Activated CD8-positive, alpha-beta T cell treated with anti-CD3 and anti-CD28 coated beads for 36 hours (primary cell): ENCODE measurements around the gene S100A14. TPM values are rescaled to one million over a fixed set of nuclear protein-coding genes. Genes with fewer than 3 reads are reported as not detected.

ENCODE experiments used
- ATAC-seq: fragments of 200-7000 bp; cut with Tn5 transposase; one replicate; pipeline ENCODE4 v1.10.0; 2021; ENCODE audit warnings: mild to moderate bottlenecking, moderate library complexity
- CTCF ChIA-PET: fragments of 350-600 bp; sonication (Branson Sonifier 250); formaldehyde crosslinking; loops from one replicate; lab custom pipeline; 2021; ENCODE audit warnings: antibody characterized with exemption; lab: Charles Lee
- POLR2A ChIA-PET: fragments of 350-600 bp; sonication (Branson Sonifier 250); formaldehyde crosslinking; loops from one replicate; lab custom pipeline; 2021; ENCODE audit warnings: antibody characterized with exemption; lab: Charles Lee
- DNase-seq: peaks from one replicate; pipeline ENCODE4 v3.0.0-alpha.2; 2020
- H3K27ac Mint-ChIP-seq: one replicate; pipeline ENCODE4 v1.8.0; 2021; ENCODE audit warnings: mild to moderate bottlenecking, mixed read lengths
- H3K27me3 Mint-ChIP-seq: one replicate; pipeline ENCODE4 v1.8.0; 2021; ENCODE audit warnings: mixed read lengths
- H3K36me3 Mint-ChIP-seq: one replicate; pipeline ENCODE4 v1.8.0; 2021; ENCODE audit warnings: low read depth, mixed read lengths
- H3K4me1 Mint-ChIP-seq: one replicate; pipeline ENCODE4 v1.8.0; 2021; ENCODE audit warnings: low read depth, mixed read lengths
- H3K4me3 Mint-ChIP-seq: one replicate; pipeline ENCODE4 v1.8.0; 2021; ENCODE audit warnings: mild to moderate bottlenecking, moderate library complexity, mixed read lengths
- H3K9me3 Mint-ChIP-seq: one replicate; pipeline ENCODE4 v1.8.0; 2021; ENCODE audit warnings: mixed read lengths
- intact Hi-C: fragments of 100-400 bp; cut with micrococcal nuclease; formaldehyde crosslinking; loops from one replicate; pipeline ENCODE4 v1.10.0; 2022
- total RNA-seq, 2 experiments: library from RNA; stranded (reverse); gene quantifications; one replicate each; pipeline ENCODE4 v1.2.3, GENCODE V29; 2021
- TF ChIP-seq, protein P1 (sequence below): fragments of 200-600 bp; IDR thresholded peaks from one replicate; pipeline ENCODE4 v1.8.0; 2022; ENCODE audit warnings: antibody characterized with exemption, mild to moderate bottlenecking

The S100A14 gene
- total RNA-seq, 2 experiments from 2014 or later: not detected

DNA sequence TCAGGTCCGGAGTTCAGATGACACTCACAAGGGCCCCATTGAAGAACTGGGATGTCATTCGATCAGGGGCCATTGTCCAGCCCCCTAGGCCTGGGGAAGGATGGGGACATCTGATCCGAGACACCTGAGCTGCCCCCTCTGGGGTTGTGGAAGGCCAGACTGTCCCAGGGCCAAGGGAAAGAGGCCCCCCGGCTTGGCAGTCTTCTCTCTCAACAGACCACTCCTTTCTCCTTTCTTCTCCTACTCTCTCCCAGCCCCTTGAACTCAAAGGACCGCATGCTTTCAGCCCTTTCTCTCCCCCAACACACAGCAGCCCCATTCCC lies 13.2 kb upstream of the S100A14 start:
- Mint-ChIP-seq H3K27me3 (peaks cover 9% of the 10 kb centered on the region), H3K4me1 (peaks cover 25% of the 10 kb centered on the region), H3K9me3 (peaks cover 4% of the 10 kb centered on the region), H3K27ac (no peak overlapping the region), H3K36me3 (peaks cover 6% of the 10 kb centered on the region), H3K4me3 (no peak overlapping the region)
- DNase-seq (no peak), ATAC-seq (no peak)
- TF ChIP-seq, protein P1, sequence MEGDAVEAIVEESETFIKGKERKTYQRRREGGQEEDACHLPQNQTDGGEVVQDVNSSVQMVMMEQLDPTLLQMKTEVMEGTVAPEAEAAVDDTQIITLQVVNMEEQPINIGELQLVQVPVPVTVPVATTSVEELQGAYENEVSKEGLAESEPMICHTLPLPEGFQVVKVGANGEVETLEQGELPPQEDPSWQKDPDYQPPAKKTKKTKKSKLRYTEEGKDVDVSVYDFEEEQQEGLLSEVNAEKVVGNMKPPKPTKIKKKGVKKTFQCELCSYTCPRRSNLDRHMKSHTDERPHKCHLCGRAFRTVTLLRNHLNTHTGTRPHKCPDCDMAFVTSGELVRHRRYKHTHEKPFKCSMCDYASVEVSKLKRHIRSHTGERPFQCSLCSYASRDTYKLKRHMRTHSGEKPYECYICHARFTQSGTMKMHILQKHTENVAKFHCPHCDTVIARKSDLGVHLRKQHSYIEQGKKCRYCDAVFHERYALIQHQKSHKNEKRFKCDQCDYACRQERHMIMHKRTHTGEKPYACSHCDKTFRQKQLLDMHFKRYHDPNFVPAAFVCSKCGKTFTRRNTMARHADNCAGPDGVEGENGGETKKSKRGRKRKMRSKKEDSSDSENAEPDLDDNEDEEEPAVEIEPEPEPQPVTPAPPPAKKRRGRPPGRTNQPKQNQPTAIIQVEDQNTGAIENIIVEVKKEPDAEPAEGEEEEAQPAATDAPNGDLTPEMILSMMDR: no peak
- intact Hi-C loops: no loop called here
- ChIA-PET POLR2A (interaction anchor here (0.7 to 1.1 kb wide), 3 partner anchors 15 to 84 kb away, joined by 3 read pairs; partner anchors contain the start of gene S100A4), CTCF (interaction anchor here (0.9 to 6.4 kb wide), 4 partner anchors 12 to 159 kb away, joined by 3 to 60 read pairs (median 11); partner anchors contain the start of gene S100A14)

DNA sequence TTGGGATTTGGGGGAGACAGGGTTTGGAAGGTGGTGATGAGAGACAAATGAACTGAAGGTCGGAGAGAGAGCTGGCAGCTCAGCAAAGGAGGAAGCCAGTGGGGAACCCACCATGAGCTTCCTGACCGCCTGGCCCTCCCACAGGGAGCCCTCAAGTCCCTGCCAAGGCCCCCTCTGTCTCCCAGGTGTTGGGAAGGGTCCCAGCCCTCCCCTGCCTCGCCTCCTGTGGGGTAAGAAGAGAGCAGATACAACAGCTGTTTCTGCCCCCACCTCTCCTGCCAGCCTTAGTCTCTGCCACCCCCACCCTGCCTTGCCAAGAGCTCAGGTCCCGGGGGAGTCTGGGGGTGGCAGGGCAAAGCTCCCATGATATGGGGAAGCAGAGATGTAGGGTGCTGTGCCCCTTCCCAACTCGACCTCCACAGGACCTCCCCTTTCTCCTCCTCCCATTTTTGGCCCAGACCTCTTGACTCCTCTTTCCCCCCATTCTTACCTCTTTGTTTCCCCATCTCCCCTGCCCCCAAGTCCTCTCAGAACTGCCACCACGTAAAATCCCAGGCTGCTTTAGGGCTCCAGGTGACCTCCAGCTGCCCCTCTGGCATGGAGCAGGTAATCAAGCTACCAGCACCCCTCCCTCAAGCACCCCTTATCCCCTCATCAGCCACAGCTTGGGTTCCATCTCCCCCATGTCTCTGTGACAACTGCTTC lies 12.7 kb upstream of the S100A14 start:
- Mint-ChIP-seq H3K36me3 (peaks cover 4% of the 10 kb centered on the region), H3K4me3 (no peak overlapping the region), H3K27me3 (peaks cover 9% of the 10 kb centered on the region), H3K27ac (no peak overlapping the region), H3K9me3 (peaks cover 4% of the 10 kb centered on the region), H3K4me1 (peaks cover 25% of the 10 kb centered on the region)
- ATAC-seq (no peak), DNase-seq (no peak)
- intact Hi-C loops: no loop called here
- TF ChIP-seq, protein P1: no peak
- ChIA-PET CTCF (interaction anchor here (0.9 to 6.4 kb wide), 6 partner anchors 12 to 158 kb away, joined by 3 to 60 read pairs (median 8); partner anchors contain the start of gene S100A14), POLR2A (interaction anchor here (0.7 to 1.1 kb wide), 2 partner anchors 15 to 32 kb away, joined by 3 read pairs; no protein-coding TSS in a partner anchor)

DNA sequence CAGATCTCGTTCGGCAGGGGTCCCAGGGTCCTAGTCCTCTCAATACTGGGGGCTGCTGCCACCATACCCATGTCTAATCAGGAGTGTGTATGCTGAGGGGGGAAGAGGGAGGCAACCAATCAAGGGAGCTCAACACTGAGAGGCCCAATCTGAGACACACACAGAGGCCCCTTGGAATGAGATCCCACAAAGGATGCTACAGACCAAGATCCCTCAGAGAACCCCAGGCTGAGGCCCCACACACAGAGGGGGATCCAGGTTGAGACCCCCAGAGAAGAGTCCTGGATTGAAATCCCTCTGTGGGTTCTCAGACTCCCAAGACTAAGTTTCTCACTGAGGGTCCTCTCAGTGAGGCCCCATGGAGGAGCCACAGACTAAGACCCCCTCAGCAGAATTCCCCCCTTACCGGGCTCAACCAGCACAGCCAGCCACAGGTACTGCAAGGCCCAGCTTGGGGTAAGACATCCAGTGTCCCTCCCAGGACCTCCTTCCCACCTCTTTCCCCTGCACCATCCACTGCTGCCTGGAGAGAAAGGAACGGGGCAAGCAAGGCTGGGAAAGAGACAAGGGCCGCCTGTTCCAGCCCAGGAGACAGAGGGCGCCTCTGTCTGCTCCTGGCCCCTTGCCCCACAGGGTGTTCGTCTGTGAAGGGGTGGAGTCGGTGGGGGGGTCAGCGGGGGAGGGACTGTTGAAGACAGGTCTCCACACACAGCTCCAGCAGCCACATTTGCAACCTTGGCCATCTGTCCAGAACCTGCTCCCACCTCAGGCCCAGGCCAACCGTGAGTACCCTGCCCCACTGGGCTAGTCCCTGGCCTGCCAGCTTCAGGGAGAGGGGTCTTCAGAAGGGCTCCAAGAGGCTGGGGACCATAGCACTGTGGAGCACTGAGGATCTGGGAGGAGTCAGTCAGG lies 11.8 kb upstream of the S100A14 start, which contains the start of gene S100A1:
TSS of gene S100A1 (plus strand) at position 720 of the 912 bp plus-strand sequence. CDS start 2,088 bp downstream, outside the sequence.
- ATAC-seq (no peak), DNase-seq (no peak)
- Mint-ChIP-seq H3K4me1 (peaks cover 17% of the 10 kb centered on the region), H3K27ac (no peak within 1 kb of the TSS), H3K9me3 (no peaks in the 10 kb centered on the region), H3K27me3 (peaks cover 9% of the 10 kb centered on the region), H3K36me3 (peaks cover 1% of the 10 kb centered on the region), H3K4me3 (no peak within 1 kb of the TSS)
- TF ChIP-seq, protein P1: peak; percentile 58
- intact Hi-C loops: no loop called here
- ChIA-PET CTCF (interaction anchor here (0.9 to 6.4 kb wide), 12 partner anchors 11 to 322 kb away, joined by 3 to 60 read pairs (median 6); partner anchors contain the start of gene S100A14), POLR2A (interaction anchor here (1.1 to 1.3 kb wide), 3 partner anchors 18 to 88 kb away, joined by 3 read pairs; partner anchors contain the start of gene S100A5)

DNA sequence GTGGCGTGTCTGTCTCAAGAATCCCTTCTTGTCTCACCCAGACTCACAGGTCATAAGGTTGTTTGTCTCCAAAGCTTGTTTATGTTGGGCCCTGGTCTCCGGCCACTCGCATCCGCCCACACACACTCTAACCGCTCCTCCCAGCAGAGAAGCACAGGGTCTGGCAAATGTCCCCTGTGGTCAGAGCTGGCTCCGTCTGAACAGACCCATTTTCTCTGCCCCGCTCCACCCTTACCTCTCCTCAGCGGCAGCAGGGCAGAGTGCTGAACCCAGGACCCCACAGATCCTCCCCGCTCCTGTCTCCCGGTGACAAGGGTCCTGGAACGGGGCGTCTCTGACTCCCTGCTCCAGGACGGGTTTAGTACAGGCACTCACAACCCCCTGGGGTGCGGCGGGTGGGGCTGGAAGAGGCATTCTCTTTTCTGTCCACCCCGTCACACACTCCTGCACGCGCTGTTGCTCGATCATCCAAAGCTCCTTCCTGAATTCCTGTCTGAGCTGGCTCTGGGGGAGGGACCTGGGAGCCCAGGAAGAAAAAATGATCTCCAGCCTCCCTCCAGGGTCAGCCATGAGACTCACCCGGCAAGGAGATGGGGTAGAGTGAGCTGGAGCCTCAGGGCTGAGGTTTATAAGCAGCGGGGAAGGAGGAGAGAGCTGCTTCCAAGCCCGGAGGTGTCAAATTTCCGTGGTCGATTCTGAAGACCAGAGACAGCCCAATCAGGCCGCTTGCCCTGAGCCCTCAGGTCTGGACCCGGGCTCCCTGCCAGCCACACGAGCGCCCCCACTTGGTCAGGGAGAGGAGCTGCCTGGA lies 11.0 kb upstream of the S100A14 start, which contains the start of gene S100A13:
TSS of gene S100A13 (minus strand) at position 602 of the 811 bp plus-strand sequence. CDS start 1,033 bp downstream, outside the sequence.
- ATAC-seq (peak; percentile 63), DNase-seq (peak; percentile 44)
- Mint-ChIP-seq H3K4me1 (peaks cover 14% of the 10 kb centered on the region), H3K36me3 (no peaks in the 10 kb centered on the region), H3K27ac (no peak within 1 kb of the TSS), H3K27me3 (peaks cover 9% of the 10 kb centered on the region), H3K9me3 (no peaks in the 10 kb centered on the region), H3K4me3 (no peak within 1 kb of the TSS)
- TF ChIP-seq, protein P1: no peak
- POLR2A ChIA-PET: interaction anchor here (1.2 to 1.6 kb wide), 3 partner anchors 9 to 87 kb away, joined by 3 read pairs; partner anchors contain the start of gene S100A5
- CTCF ChIA-PET: interaction anchor here (1.0 to 6.4 kb wide), 12 partner anchors 10 to 323 kb away, joined by 3 to 60 read pairs (median 4); partner anchors contain the start of gene S100A14
- intact Hi-C loops: no loop called here
